Measurements from ENCODE around the gene CDK17.
"Not testable (repeated sequence)": the region's sequence is repeated elsewhere in the genome, so short reads cannot be mapped to it uniquely, and the experiment has no call there.

The CDK17 gene

GRCh38 chr12:96315741-96316481, 84.3 kb downstream of the CDK17 start:
- not testable (repeated sequence) for DNase-seq (ENCODE audit: low spot score)

GRCh38 chr12:96314723-96315122, 85.5 kb downstream of the CDK17 start:
- no peak for DNase-seq (ENCODE audit: low spot score)

- DNase-seq (ENCODE audit: low spot score) = no peak
Measured at GRCh38 chr12:96313606-96314005, 86.6 kb downstream of the CDK17 start.

GRCh38 chr12:96311191-96311590, 89.0 kb downstream of the CDK17 start:
- no peak for DNase-seq (ENCODE audit: low spot score)

GRCh38 chr12:96310067-96310466, 90.2 kb downstream of the CDK17 start:
- no peak for DNase-seq (ENCODE audit: low spot score)

GRCh38 chr12:96308881-96309280, 91.4 kb downstream of the CDK17 start:
- DNase-seq (ENCODE audit: low spot score) = no peak

GRCh38 chr12:96305665-96306064, 94.6 kb downstream of the CDK17 start:
- DNase-seq (ENCODE audit: low spot score) = no peak

- DNase-seq (ENCODE audit: low spot score) = peak; percentile 44
Measured at GRCh38 chr12:96303653-96304052, 96.6 kb downstream of the CDK17 start.

GRCh38 chr12:96302687-96303310, 97.4 kb downstream of the CDK17 start:
- peak; percentile 87 for DNase-seq (ENCODE audit: low spot score)

- no peak for DNase-seq (ENCODE audit: low spot score)
Measured at GRCh38 chr12:96301732-96302131, 98.5 kb downstream of the CDK17 start.

GRCh38 chr12:96300064-96300463, 100.2 kb downstream of the CDK17 start:
- DNase-seq (ENCODE audit: low spot score) = no peak

- no peak for DNase-seq (ENCODE audit: low spot score)
Measured at GRCh38 chr12:96297504-96297903, 102.7 kb downstream of the CDK17 start.

GRCh38 chr12:96295532-96296160, 104.6 kb downstream of the CDK17 start:
- no peak for DNase-seq (ENCODE audit: low spot score)

GRCh38 chr12:96294831-96295230, 105.4 kb downstream of the CDK17 start:
- no peak for DNase-seq (ENCODE audit: low spot score)

- no peak for DNase-seq (ENCODE audit: low spot score)
Measured at GRCh38 chr12:96293093-96293492, 107.1 kb downstream of the CDK17 start.

GRCh38 chr12:96289067-96289466, 111.2 kb downstream of the CDK17 start:
- DNase-seq (ENCODE audit: low spot score) = no peak

- DNase-seq (ENCODE audit: low spot score) = no peak
Measured at GRCh38 chr12:96285158-96285557, 115.1 kb downstream of the CDK17 start.

GRCh38 chr12:96274331-96274730, 125.9 kb downstream of the CDK17 start:
- DNase-seq (ENCODE audit: low spot score) = no peak

GRCh38 chr12:96271469-96272199, 128.6 kb downstream of the CDK17 start:
- DNase-seq (ENCODE audit: low spot score) = no peak

- DNase-seq (ENCODE audit: low spot score) = no peak
Measured at GRCh38 chr12:96266238-96266637, 134.0 kb downstream of the CDK17 start.

- DNase-seq (ENCODE audit: low spot score) = no peak
Measured at GRCh38 chr12:96265836-96266235, 134.4 kb downstream of the CDK17 start.

GRCh38 chr12:96265400-96265799, 134.8 kb downstream of the CDK17 start:
- DNase-seq (ENCODE audit: low spot score) = no peak
